ENCODE measurements around the gene DR1. TPM values are rescaled to one million over a fixed set of nuclear protein-coding genes. Genes with fewer than 3 reads are reported as not detected.

The DR1 gene
- total RNA-seq, 1 experiment from 2014 or later = 87.3 TPM

- peaks cover 0 to 4% (median 0%) of the 10 kb centered on the region in 3 experiments; a peak in 1 of 7 replicates for H3K36me3 Mint-ChIP-seq (ENCODE audit: insufficient read depth in 1 of 3, low read depth in 3 of 3)
These were observed 16.6 kb upstream of the DR1 start for GRCh38 chr1:93328809-93329760.

More at GRCh38 chr1:93328809-93329760, 16.6 kb upstream of the DR1 start:
- Histone ChIP-seq H3K9ac (ENCODE audit: extremely low read depth, insufficient read length, low read length) (no peak overlapping the region), H4K20me1 (ENCODE audit: control insufficient read depth, insufficient read depth, insufficient read length) (no peaks in the 10 kb centered on the region), H2BK12ac (ENCODE audit: insufficient read length, low read depth, low read length) (no peak overlapping the region), H3K18ac (ENCODE audit: insufficient read length, low read depth, low read length) (no peak overlapping the region), H3K4ac (ENCODE audit: low read depth, low read length) (no peak overlapping the region), H3K27me3 (ENCODE audit: insufficient read depth, low read length) (no peaks in the 10 kb centered on the region), H2BK20ac (ENCODE audit: low read depth, low read length, poor library complexity, severe bottlenecking) (no peak overlapping the region), H3K9me3 (ENCODE audit: control insufficient read depth, low read depth, low read length) (no peaks in the 10 kb centered on the region), H3K14ac (ENCODE audit: insufficient read depth, low read length) (no peak overlapping the region), H3K56ac (ENCODE audit: insufficient read length, low read depth, low read length) (no peak overlapping the region), H2AK5ac (ENCODE audit: insufficient read length, low read length) (no peak overlapping the region), H2BK5ac (ENCODE audit: insufficient read length, low read length) (no peak overlapping the region), H2AFZ (ENCODE audit: low read length) (no peak overlapping the region), H3K79me1 (ENCODE audit: insufficient read depth, low read depth, low read length, poor library complexity, severe bottlenecking) (no peaks in the 10 kb centered on the region), H3T11ph (ENCODE audit: low read length) (no peak overlapping the region), H2BK120ac (ENCODE audit: low read depth, low read length, poor library complexity, severe bottlenecking) (no peak overlapping the region), H3K23ac (ENCODE audit: insufficient read length, low read depth, low read length) (no peak overlapping the region), H3K23me2 (ENCODE audit: insufficient read length, low read depth, low read length, poor library complexity, severe bottlenecking) (no peaks in the 10 kb centered on the region), H3K4me2 (ENCODE audit: insufficient read depth, insufficient read length, low read length) (no peak overlapping the region), H4K5ac (ENCODE audit: insufficient read length, low read depth, low read length) (no peak overlapping the region), H2BK15ac (ENCODE audit: low read depth, low read length) (no peak overlapping the region), H3K79me2 (ENCODE audit: insufficient read depth, low read length) (no peaks in the 10 kb centered on the region), H3K27ac (ENCODE audit: insufficient read length, low read depth, low read length) (no peak overlapping the region), H3K4me1 (ENCODE audit: insufficient read depth, low read length) (no peaks in the 10 kb centered on the region), H4K91ac (ENCODE audit: insufficient read length, low read depth, low read length) (no peak overlapping the region), H4K8ac (replicated peaks; ENCODE audit: insufficient read length, low read depth, low read length) (no peak overlapping the region)
- H3K4me3 Mint-ChIP-seq = no peak overlapping the region
- DNase-seq = no peak
- peak overlapping the region in 2 of 3 experiments; percentile 21 to 58; a peak in 4 of 7 replicates for H3K27ac Mint-ChIP-seq
- TF ChIP-seq, protein P1, sequence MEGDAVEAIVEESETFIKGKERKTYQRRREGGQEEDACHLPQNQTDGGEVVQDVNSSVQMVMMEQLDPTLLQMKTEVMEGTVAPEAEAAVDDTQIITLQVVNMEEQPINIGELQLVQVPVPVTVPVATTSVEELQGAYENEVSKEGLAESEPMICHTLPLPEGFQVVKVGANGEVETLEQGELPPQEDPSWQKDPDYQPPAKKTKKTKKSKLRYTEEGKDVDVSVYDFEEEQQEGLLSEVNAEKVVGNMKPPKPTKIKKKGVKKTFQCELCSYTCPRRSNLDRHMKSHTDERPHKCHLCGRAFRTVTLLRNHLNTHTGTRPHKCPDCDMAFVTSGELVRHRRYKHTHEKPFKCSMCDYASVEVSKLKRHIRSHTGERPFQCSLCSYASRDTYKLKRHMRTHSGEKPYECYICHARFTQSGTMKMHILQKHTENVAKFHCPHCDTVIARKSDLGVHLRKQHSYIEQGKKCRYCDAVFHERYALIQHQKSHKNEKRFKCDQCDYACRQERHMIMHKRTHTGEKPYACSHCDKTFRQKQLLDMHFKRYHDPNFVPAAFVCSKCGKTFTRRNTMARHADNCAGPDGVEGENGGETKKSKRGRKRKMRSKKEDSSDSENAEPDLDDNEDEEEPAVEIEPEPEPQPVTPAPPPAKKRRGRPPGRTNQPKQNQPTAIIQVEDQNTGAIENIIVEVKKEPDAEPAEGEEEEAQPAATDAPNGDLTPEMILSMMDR (conservative IDR thresholded peaks at IDR 0.05) = no peak
- H3K4me1 Mint-ChIP-seq = peaks cover 31 to 32% of the 10 kb centered on the region in 2 experiments
- no peaks in the 10 kb centered on the region; a peak in 1 of 5 replicates for H3K9me3 Mint-ChIP-seq
- no peaks in the 10 kb centered on the region for H3K27me3 Mint-ChIP-seq (ENCODE audit: low read depth)
- no CpG with 5 or more reads among the region's 3 CpGs for WGBS (ENCODE audit: extremely low coverage, insufficient read length, low lambda C conversion rate)

Data from H9 (cell line).